Testis (tissue), 2 donors: ENCODE results near the gene LAMB4.

ENCODE experiments used
- CTCF ChIP-seq, 3 experiments: fragments of 450-650 bp in 2 of 3; fragments of 200-600 bp in 1 of 3; sonication (generic) in 1 of 3; IDR thresholded peaks; one replicate each; pipeline ENCODE4 v1.5.1; 2016 to 2019; ENCODE audit warnings: antibody characterized with exemption in 3 of 3, mild to moderate bottlenecking in 2 of 3, moderate library complexity in 1 of 3
- POLR2A ChIP-seq: fragments of 450-650 bp; IDR thresholded peaks from one replicate; pipeline ENCODE4 v1.6.1; 2017; ENCODE audit warnings: antibody characterized with exemption, mild to moderate bottlenecking, moderate library complexity

DNA sequence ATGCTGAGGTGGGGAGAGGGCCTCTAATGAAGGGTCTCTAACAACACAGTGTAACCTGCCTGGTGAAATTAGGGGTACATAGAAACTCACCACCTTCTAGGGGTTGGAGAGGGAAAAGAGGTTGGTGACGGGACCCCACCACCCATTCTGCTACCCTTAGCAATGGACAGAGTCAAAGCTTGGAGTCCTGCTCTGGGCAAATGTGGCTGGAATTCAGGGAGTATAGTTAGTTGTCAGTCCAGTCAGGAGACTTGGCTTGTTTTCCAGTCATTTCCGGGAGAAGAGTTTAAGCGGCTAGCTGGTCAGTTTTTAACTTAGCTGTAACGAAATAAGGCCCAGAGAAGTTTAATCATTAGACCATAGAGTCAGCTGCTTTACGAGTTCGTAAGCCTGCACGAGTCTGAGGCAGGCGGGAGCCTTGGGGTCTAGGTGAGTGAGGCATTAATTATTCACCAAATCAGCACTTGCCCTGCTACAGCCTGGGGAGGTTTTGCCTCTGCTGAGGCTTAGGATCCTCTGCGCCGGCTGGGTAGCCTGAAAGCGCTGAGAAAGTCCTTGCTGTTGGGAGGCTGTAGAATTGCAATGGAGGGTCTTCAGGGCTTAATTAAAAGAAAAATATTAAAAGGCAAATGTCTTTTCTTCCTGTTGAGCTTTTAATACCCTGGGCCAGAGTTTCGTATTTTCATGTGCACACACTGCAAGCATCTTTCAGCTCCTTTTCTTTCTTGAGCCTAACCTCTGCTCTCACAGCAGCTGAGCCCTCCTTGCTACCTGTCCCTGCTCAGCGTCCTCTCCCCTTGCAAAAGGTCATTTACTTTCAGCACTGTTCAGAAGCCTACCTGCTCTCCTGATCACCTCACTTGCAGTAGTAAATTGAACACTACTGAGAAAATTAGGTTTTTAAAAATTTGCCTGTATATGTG is 125.7 kb downstream of the LAMB4 start:
- no peak for TF ChIP-seq POLR2A
- no peak for TF ChIP-seq CTCF (IDR thresholded peaks at IDR 0.05)
